ENCODE measurements around the gene GRIK4.

GRCh38 chr11:120532082-120532831 is 20.7 kb downstream of the GRIK4 start:
- TF ChIP-seq CTCF (IDR thresholded peaks at IDR 0.05; ENCODE audit: low read depth, low read length, poor library complexity, severe bottlenecking) (no peak), EZH2phosphoT487 (IDR thresholded peaks at IDR 0.05; ENCODE audit: borderline replicate concordance, low read length) (no peak)

Measured in DOHH2 (cell line).